Peyer's patch (tissue), 4 donors: Measurements from ENCODE around the gene AKAP12.

Source experiments
- POLR2A ChIP-seq, 2 donors: fragments of 450-650 bp; IDR thresholded peaks; one replicate each; pipeline ENCODE4 v1.5.1; 2017; ENCODE audit warnings: antibody characterized with exemption in 2 of 2, mild to moderate bottlenecking in 2 of 2, moderate library complexity in 2 of 2
- TF ChIP-seq, protein P1 (sequence below), 6 experiments: fragments of 450-650 bp in 4 of 6; fragments of 200-600 bp in 2 of 6; sonication (generic) in 1 of 6; IDR thresholded peaks; one replicate each; pipeline ENCODE4 v1.5.1; 2017 to 2019; ENCODE audit warnings: antibody characterized with exemption in 6 of 6, mild to moderate bottlenecking in 3 of 6, moderate library complexity in 1 of 6

DNA sequence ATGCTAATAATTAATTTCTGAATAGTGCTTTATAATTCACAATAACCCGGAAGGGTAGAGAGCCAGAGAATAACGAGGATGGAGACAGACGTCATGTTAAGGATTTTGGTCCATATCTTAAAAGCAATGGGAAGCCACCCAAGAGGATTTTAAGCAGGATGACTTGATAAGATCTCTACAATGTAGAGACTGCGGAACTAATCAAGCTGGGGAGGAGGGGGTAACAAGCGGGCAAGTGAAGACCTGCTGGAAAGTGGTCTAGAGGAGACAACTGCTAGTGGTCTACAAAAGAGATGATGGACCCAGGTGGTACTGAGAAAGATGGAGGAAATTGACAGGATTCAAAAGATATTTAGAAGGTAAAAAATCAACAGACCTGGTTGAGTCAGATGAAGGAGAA is 144.4 kb downstream of the AKAP12 start:
- TF ChIP-seq, protein P1, sequence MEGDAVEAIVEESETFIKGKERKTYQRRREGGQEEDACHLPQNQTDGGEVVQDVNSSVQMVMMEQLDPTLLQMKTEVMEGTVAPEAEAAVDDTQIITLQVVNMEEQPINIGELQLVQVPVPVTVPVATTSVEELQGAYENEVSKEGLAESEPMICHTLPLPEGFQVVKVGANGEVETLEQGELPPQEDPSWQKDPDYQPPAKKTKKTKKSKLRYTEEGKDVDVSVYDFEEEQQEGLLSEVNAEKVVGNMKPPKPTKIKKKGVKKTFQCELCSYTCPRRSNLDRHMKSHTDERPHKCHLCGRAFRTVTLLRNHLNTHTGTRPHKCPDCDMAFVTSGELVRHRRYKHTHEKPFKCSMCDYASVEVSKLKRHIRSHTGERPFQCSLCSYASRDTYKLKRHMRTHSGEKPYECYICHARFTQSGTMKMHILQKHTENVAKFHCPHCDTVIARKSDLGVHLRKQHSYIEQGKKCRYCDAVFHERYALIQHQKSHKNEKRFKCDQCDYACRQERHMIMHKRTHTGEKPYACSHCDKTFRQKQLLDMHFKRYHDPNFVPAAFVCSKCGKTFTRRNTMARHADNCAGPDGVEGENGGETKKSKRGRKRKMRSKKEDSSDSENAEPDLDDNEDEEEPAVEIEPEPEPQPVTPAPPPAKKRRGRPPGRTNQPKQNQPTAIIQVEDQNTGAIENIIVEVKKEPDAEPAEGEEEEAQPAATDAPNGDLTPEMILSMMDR (IDR thresholded peaks at IDR 0.05) = no peak
- no peak for TF ChIP-seq POLR2A (IDR thresholded peaks at IDR 0.05)
